Testis (tissue), 3 donors: Measurements from ENCODE around the gene TPPP2. TPM values are rescaled to one million over a fixed set of nuclear protein-coding genes. Genes with fewer than 3 reads are reported as not detected.

Source experiments
- DNase-seq: peaks from one replicate; pipeline ENCODE4 v3.0.0-alpha.2; 2019
- H3K27ac ChIP-seq, 2 donors: fragments of 200-600 bp; sonication (generic); one replicate each; pipeline ENCODE4 v1.5.1; 2019
- H3K27me3 ChIP-seq: fragments of 200-600 bp; sonication (generic); one replicate; pipeline ENCODE4 v1.5.1; 2019
- H3K36me3 ChIP-seq: fragments of 200-600 bp; sonication (generic); one replicate; pipeline ENCODE4 v1.5.1; 2017; ENCODE audit warnings: low read depth; ENCODE audit errors: missing control alignments
- H3K4me1 ChIP-seq: fragments of 200-600 bp; sonication (generic); one replicate; pipeline ENCODE4 v1.5.1; 2019
- H3K4me3 ChIP-seq, 2 donors: fragments of 200-600 bp; sonication (generic); one replicate each; pipeline ENCODE4 v1.5.1; 2017 to 2019
- H3K9me3 ChIP-seq: fragments of 200-600 bp; sonication (generic); one replicate; pipeline ENCODE4 v1.5.1; 2017
- CTCF ChIP-seq, 3 experiments: fragments of 450-650 bp in 2 of 3; fragments of 200-600 bp in 1 of 3; sonication (generic) in 1 of 3; IDR thresholded peaks; one replicate each; pipeline ENCODE4 v1.5.1; 2016 to 2019; ENCODE audit warnings: antibody characterized with exemption in 3 of 3, mild to moderate bottlenecking in 2 of 3, moderate library complexity in 1 of 3
- POLR2A ChIP-seq: fragments of 450-650 bp; IDR thresholded peaks from one replicate; pipeline ENCODE4 v1.6.1; 2017; ENCODE audit warnings: antibody characterized with exemption, mild to moderate bottlenecking, moderate library complexity
- WGBS, 2 donors: methylation state at CpG; one replicate each; pipeline ENCODE4 v1.1.5; 2018; 5-methylcytosine and 5-hydroxymethylcytosine counted together
- intact Hi-C: fragments of 100-400 bp; cut with DNase I; formaldehyde crosslinking; loops from one replicate; pipeline ENCODE4 v1.15.1; 2023; ENCODE audit warnings: low total_unique reads
- polyA plus RNA-seq: library from polyadenylated mRNA; stranded (reverse); fragments of 350-450 nt; fragmentation: Illumina TruSeq; extraction: RNeasy Lipid Tissue Mini Kit (QIAGEN cat#74804); gene quantifications from one replicate; pipeline ENCODE4 v1.2.3, GENCODE V29; 2014; ENCODE audit warnings: low read depth, low replicate concordance; ENCODE audit not compliant: insufficient read depth
- total RNA-seq, 2 donors: library from RNA; depleted of rRNA; stranded (reverse); fragments of >200 nt; gene quantifications; one replicate each; pipeline ENCODE4 v1.2.3, GENCODE V29; 2016

Gene TPPP2
- total and polyA plus RNA-seq, 3 donors from 2014 or later, result 94.3 to 490 (median 201) TPM

GRCh38 chr14:21015312-21015711 is 14.7 kb upstream of the TPPP2 start:
- no peak for TF ChIP-seq CTCF (IDR thresholded peaks at IDR 0.05)
- TF ChIP-seq POLR2A, result no peak
- no peaks in the 10 kb centered on the region for H3K36me3 ChIP-seq
- no peak overlapping the region for H3K27ac ChIP-seq
- intact Hi-C loops, result loop anchor here (10.0 kb wide), 1 partner anchor 79 kb away; the partner anchor contains the start of gene ZNF219
- no peak for DNase-seq
- H3K9me3 ChIP-seq, result no peaks in the 10 kb centered on the region
- H3K4me3 ChIP-seq, result no peak overlapping the region
- H3K4me1 ChIP-seq, result peaks cover 3% of the 10 kb centered on the region
- no peaks in the 10 kb centered on the region for H3K27me3 ChIP-seq
- WGBS, 2 donors, result 67 to 71% methylated on average over 6 of the region's 6 CpGs

DNA sequence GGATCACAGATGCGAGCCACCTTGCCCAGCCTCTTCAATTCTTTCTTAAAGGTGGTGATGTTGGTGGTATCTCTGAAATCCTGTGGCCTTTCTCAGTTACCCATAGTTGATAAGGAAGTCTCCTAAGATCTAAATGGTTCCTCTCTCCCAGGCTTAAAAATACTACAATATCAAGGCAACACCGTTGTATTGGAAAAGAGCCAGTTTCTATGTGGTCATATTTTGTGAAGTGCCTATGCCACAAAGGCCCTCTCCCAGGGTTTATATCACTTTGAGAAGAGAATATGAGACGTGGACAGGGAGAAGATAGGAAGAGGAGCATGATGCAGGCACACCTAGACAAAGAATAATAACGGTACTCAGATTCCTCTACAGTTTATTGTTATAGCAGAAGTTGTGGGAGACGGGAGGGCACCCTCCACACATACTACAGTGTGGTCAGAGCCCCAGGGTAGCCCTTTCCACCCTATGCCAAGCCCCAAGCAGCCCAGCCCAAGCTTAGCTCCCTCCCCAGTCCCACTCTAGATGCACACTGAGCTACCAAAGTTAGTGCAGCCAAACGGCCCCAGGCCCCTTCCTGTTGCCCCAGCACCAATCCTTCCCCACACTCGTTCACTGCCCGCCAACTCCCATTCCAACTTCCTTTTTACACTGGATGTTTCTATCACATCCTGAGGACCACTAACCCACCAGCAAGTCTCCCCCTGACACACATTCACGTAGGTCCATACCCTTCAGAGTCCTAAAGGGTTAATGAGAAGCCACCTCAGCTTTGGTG is 13.4 kb upstream of the TPPP2 start:
- no peaks in the 10 kb centered on the region for H3K27me3 ChIP-seq
- WGBS, 2 donors, result 74 to 85% methylated on average over 9 of the region's 9 CpGs
- H3K4me3 ChIP-seq, result no peak overlapping the region
- no peak overlapping the region for H3K27ac ChIP-seq
- peaks cover 3% of the 10 kb centered on the region for H3K4me1 ChIP-seq
- H3K9me3 ChIP-seq, result no peaks in the 10 kb centered on the region
- DNase-seq, result no peak
- TF ChIP-seq POLR2A, result no peak
- TF ChIP-seq CTCF (IDR thresholded peaks at IDR 0.05), result no peak
- H3K36me3 ChIP-seq, result no peaks in the 10 kb centered on the region
- intact Hi-C loops, result loop anchor here (10.0 kb wide), 1 partner anchor 78 kb away; the partner anchor contains the start of gene ZNF219

DNA sequence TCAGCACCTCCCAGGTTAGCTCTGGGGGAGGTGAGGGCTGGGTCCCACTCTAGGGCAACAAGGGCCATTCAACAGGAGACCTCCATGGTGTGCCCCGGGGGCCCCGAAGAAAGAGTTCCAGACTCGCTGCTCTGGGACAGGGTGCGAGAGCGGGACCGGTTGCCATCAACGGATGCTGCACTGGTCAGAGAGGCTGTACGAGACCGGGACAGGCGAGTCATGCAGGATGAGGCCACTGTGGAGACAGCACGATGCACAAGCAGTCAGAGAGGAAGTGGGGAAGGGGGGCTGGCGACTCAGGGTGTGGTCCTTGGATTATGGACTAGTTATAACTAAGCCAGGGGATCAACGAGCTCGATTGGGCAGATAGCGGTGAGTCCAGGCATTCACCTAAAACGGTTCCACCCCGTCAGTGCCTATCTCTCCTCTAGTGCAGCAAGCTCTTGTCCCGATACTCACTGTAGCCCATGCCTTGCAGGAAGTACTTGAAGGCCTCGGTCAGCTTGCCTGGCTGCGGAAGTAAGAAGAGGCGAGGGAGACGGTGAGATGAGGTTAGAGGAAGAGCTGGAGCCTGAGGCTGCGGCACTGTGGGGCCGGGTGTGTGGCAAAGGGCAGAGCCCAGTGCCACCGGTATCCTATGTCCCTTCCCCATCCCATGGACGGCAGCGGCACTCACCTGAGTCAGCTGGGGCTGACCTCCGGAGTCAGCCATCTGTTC is 12.3 kb upstream of the TPPP2 start:
- intact Hi-C loops, result loop anchor here (10.0 kb wide), 1 partner anchor 77 kb away; the partner anchor contains the start of gene ZNF219
- Histone ChIP-seq H3K4me1 (peaks cover 11% of the 10 kb centered on the region), H3K27ac (no peak overlapping the region), H3K4me3 (no peak overlapping the region), H3K36me3 (no peaks in the 10 kb centered on the region), H3K9me3 (no peaks in the 10 kb centered on the region), H3K27me3 (no peaks in the 10 kb centered on the region)
- WGBS, 2 donors, result 74 to 80% methylated on average over 21 to 28 of the region's 28 CpGs
- DNase-seq, result no peak
- TF ChIP-seq POLR2A (no peak), CTCF (IDR thresholded peaks at IDR 0.05) (no peak)

DNA sequence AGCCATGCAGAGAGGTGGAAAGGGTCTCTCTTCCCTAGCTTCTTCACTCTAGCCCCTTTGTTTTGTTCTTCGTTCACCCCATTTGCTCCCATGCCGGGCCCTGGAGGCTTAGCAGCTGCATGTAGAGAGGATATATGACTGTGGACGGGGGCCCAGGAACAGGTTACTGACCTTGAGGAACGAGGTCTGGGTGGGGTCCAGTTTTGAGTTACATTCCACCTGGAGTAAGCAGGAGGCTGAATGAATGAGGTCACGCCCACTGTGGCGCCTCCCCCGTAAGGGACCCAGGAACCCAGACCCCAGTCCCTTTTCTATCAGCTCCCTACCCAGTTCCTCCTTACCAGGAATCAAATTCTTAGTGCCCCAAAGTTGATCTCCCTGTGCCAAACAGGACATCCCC is 11.7 kb upstream of the TPPP2 start:
- no peak for TF ChIP-seq POLR2A
- TF ChIP-seq CTCF (IDR thresholded peaks at IDR 0.05), result no peak
- Histone ChIP-seq H3K9me3 (no peaks in the 10 kb centered on the region), H3K4me3 (no peak overlapping the region), H3K27ac (no peak overlapping the region), H3K27me3 (no peaks in the 10 kb centered on the region), H3K36me3 (no peaks in the 10 kb centered on the region), H3K4me1 (peaks cover 17% of the 10 kb centered on the region)
- DNase-seq, result no peak
- intact Hi-C loops, result loop anchor here (10.0 kb wide), 1 partner anchor 77 kb away; the partner anchor contains the start of gene ZNF219
- WGBS, 2 donors, result 61 to 68% methylated on average over 7 of the region's 7 CpGs
